ENCODE results near the gene SMIM23. TPM values are rescaled to one million over a fixed set of nuclear protein-coding genes. Genes with fewer than 3 reads are reported as not detected.

SMIM23 gene
- total RNA-seq, 4 donors from 2014 or later = not detected

DNA sequence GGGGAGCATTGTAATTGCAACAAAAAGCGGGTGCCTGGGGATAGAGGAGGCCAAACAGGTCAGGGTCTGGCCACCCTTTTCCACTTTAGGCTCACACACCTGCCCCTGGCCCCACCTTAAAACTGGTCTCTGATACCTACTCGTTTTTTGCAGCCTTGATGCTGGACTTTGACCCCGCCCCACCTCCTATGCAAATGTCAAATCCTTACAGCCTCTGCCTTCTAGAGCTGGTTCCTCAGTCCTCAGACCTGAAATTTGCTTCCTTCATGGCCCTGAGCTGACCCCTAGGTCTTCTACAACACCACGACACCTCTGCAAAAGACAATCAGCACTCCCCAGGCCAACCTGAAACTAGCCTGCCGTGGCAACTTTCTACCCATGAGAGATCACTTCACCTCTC is 37.7 kb downstream of the SMIM23 start:
- H3K4me3 ChIP-seq = no peak overlapping the region
- H3K27me3 ChIP-seq = peaks cover 0 to 12% (median 0%) of the 10 kb centered on the region in 4 donors
- no peak for DNase-seq (ENCODE audit: extremely low spot score)
- no peak overlapping the region for H3K27ac ChIP-seq (replicated peaks in 1 of 4)
- intact Hi-C loops (cut with DNase I) = no loop called here
- H3K4me1 ChIP-seq = no peaks in the 10 kb centered on the region
- no peaks in the 10 kb centered on the region for H3K9me3 ChIP-seq
- 73% methylated on average over 5 of the region's 5 CpGs for WGBS
- TF ChIP-seq, protein P1, sequence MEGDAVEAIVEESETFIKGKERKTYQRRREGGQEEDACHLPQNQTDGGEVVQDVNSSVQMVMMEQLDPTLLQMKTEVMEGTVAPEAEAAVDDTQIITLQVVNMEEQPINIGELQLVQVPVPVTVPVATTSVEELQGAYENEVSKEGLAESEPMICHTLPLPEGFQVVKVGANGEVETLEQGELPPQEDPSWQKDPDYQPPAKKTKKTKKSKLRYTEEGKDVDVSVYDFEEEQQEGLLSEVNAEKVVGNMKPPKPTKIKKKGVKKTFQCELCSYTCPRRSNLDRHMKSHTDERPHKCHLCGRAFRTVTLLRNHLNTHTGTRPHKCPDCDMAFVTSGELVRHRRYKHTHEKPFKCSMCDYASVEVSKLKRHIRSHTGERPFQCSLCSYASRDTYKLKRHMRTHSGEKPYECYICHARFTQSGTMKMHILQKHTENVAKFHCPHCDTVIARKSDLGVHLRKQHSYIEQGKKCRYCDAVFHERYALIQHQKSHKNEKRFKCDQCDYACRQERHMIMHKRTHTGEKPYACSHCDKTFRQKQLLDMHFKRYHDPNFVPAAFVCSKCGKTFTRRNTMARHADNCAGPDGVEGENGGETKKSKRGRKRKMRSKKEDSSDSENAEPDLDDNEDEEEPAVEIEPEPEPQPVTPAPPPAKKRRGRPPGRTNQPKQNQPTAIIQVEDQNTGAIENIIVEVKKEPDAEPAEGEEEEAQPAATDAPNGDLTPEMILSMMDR (IDR thresholded peaks at IDR 0.05) = no peak
- TF ChIP-seq EP300 (IDR thresholded peaks at IDR 0.05) = no peak
- no peak for TF ChIP-seq POLR2A (IDR thresholded peaks at IDR 0.05; ENCODE audit: low read depth)
- no peak for TF ChIP-seq POLR2AphosphoS5 (IDR thresholded peaks at IDR 0.05)
- no peaks in the 10 kb centered on the region for H3K36me3 ChIP-seq

DNA sequence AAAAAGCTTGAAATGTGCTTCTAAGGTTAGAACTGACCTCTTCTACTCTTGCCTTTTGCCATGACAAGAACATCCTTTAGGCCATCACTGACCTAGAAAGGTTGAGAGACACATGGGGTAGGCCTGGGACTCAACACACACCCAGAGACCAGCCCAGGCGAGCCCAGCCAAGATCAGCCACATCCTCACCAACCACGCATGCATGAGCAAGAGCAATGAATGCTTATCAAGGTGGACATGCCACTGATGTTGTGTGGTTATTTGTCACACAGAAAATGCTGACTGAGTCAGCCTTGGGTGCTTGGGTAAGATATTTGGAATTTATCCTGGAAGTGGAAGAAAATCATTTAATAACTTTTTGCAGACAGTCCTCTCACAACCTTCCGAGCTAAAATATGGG is 39.4 kb downstream of the SMIM23 start:
- Histone ChIP-seq H3K9me3 (peaks cover 0 to 4% (median 0%) of the 10 kb centered on the region in 4 donors), H3K27ac (replicated peaks in 1 of 4) (no peak overlapping the region), H3K4me3 (no peak overlapping the region), H3K27me3 (peaks cover 0 to 12% (median 0%) of the 10 kb centered on the region in 4 donors), H3K4me1 (no peaks in the 10 kb centered on the region), H3K36me3 (no peaks in the 10 kb centered on the region)
- 96% methylated on average over 3 of the region's 3 CpGs for WGBS
- no peak for DNase-seq (ENCODE audit: extremely low spot score)
- TF ChIP-seq, protein P1 (IDR thresholded peaks at IDR 0.05) = no peak
- no peak for TF ChIP-seq POLR2AphosphoS5 (IDR thresholded peaks at IDR 0.05)
- no peak for TF ChIP-seq EP300 (IDR thresholded peaks at IDR 0.05)
- TF ChIP-seq POLR2A (IDR thresholded peaks at IDR 0.05; ENCODE audit: low read depth) = no peak
- intact Hi-C loops (cut with DNase I) = no loop called here

DNA sequence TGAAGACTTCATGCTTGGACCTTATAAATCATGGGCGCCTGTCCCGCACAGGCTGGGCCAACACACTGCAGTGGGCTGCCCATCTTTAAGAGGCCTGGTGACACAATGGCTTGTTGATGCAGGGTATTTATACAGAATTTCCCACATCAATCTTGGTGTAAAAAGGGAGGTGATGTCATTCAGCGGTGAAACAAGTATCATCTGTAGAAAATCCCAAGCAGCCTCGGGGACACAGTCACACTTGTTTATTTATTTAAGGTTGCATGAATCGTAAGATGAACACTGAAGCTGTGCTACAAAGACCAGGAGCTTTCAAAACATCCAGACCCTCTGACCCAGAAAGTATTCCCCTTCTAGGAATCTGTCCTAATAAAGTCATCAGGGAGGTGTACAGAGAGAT is 40.5 kb downstream of the SMIM23 start:
- intact Hi-C loops (cut with DNase I) = no loop called here
- Histone ChIP-seq H3K4me1 (no peaks in the 10 kb centered on the region), H3K36me3 (no peaks in the 10 kb centered on the region), H3K9me3 (peaks cover 0 to 4% (median 0%) of the 10 kb centered on the region in 4 donors), H3K27me3 (peaks cover 0 to 4% (median 0%) of the 10 kb centered on the region in 4 donors), H3K27ac (replicated peaks in 1 of 4) (no peak overlapping the region), H3K4me3 (no peak overlapping the region)
- DNase-seq (ENCODE audit: extremely low spot score) = no peak
- 58% methylated on average over 5 of the region's 5 CpGs for WGBS
- TF ChIP-seq EP300 (IDR thresholded peaks at IDR 0.05) = no peak
- no peak for TF ChIP-seq POLR2A (IDR thresholded peaks at IDR 0.05; ENCODE audit: low read depth)
- TF ChIP-seq POLR2AphosphoS5 (IDR thresholded peaks at IDR 0.05) = no peak

DNA sequence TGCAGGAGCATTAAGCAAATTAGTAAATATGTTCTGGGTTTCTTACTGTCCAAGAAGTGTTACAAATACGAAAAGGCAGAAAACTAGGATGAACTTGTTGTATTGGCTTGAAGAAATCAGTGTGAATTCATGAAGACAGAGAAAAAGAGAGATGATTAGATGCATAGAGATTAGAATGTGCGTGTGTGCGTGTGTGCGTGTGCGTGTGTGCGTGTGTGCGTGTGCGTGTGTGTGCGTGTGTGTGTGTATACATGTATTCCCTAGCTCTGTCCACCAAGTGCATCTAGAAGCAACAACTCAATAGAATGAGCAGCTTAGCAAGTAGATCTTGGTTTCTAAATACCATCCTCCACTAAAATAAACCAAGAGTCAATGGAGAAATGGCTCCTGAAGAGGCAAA is 41.5 kb downstream of the SMIM23 start:
- Histone ChIP-seq H3K4me1 (no peaks in the 10 kb centered on the region), H3K9me3 (peaks cover 0 to 4% (median 0%) of the 10 kb centered on the region in 4 donors), H3K27me3 (no peaks in the 10 kb centered on the region), H3K4me3 (no peak overlapping the region), H3K36me3 (no peaks in the 10 kb centered on the region), H3K27ac (replicated peaks in 1 of 4) (no peak overlapping the region)
- TF ChIP-seq POLR2A (IDR thresholded peaks at IDR 0.05; ENCODE audit: low read depth) (no peak), POLR2AphosphoS5 (IDR thresholded peaks at IDR 0.05) (no peak), EP300 (IDR thresholded peaks at IDR 0.05) (no peak)
- TF ChIP-seq, protein P1 (IDR thresholded peaks at IDR 0.05) = no peak
- 97% methylated on average over 9 of the region's 9 CpGs for WGBS
- DNase-seq (ENCODE audit: extremely low spot score) = no peak
- intact Hi-C loops (cut with DNase I) = no loop called here

DNA sequence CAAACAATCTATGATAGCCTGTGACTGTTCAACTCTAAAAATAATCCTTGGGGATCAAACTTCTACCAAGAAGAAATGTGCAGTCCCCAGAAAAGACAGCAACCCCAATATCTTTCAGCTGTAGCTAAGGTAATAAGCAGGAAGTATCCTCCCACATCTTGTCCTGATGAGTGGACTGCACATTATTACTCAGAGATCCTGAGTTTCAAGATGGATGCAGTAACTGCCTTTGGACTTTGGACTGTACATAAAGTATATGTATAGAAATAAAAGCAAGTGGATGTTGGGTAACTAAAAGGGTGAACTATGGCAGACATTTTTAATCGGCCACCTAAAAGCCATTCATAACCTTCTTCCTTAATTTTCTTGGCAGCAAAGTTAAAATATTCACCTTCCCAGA is 45.1 kb downstream of the SMIM23 start:
- TF ChIP-seq EP300 (IDR thresholded peaks at IDR 0.05) (no peak), POLR2A (IDR thresholded peaks at IDR 0.05; ENCODE audit: low read depth) (no peak), POLR2AphosphoS5 (IDR thresholded peaks at IDR 0.05) (no peak)
- TF ChIP-seq, protein P1 (IDR thresholded peaks at IDR 0.05) = no peak
- no peaks in the 10 kb centered on the region for H3K4me1 ChIP-seq
- no peak overlapping the region for H3K27ac ChIP-seq (replicated peaks in 1 of 4)
- intact Hi-C loops (cut with DNase I) = no loop called here
- no peak for DNase-seq (ENCODE audit: extremely low spot score)
- peaks cover 0 to 17% (median 13%) of the 10 kb centered on the region in 4 donors for H3K9me3 ChIP-seq
- no peak overlapping the region for H3K4me3 ChIP-seq
- WGBS = 71% methylated on average over 1 of the region's 1 CpG
- no peaks in the 10 kb centered on the region for H3K36me3 ChIP-seq
- H3K27me3 ChIP-seq = no peaks in the 10 kb centered on the region
